ENCODE results near the gene DIAPH2.

Gene DIAPH2

DNA sequence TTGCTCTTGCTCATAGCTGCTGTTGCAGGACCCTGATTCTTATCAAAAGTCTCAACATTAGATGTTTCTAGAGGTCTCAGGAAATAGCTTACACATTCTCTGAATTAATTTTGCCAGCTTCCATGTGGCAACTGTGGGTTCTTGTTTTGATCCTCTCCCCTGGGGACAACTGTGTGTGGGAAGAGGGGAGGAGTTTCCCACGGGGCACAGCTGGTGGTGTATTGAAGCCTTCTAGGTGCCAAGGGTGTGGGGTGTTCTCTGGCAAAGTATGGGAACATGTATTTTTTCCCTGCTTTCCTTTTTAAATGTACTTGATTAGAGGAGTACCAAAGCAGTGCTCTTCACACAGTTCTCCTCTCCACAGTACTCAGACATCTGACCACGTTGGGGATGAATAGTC is 411.7 kb downstream of the DIAPH2 start:
- TF ChIP-seq, protein P1, sequence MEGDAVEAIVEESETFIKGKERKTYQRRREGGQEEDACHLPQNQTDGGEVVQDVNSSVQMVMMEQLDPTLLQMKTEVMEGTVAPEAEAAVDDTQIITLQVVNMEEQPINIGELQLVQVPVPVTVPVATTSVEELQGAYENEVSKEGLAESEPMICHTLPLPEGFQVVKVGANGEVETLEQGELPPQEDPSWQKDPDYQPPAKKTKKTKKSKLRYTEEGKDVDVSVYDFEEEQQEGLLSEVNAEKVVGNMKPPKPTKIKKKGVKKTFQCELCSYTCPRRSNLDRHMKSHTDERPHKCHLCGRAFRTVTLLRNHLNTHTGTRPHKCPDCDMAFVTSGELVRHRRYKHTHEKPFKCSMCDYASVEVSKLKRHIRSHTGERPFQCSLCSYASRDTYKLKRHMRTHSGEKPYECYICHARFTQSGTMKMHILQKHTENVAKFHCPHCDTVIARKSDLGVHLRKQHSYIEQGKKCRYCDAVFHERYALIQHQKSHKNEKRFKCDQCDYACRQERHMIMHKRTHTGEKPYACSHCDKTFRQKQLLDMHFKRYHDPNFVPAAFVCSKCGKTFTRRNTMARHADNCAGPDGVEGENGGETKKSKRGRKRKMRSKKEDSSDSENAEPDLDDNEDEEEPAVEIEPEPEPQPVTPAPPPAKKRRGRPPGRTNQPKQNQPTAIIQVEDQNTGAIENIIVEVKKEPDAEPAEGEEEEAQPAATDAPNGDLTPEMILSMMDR (conservative IDR thresholded peaks at IDR 0.05; ENCODE audit: control insufficient read depth, insufficient read depth, low read depth, low read length), result no peak
- no peak overlapping the region for H3K4me3 ChIP-seq (ENCODE audit: control insufficient read depth, low read depth, low read length)
- DNase-seq (ENCODE audit: low read depth), result no peak

DNA sequence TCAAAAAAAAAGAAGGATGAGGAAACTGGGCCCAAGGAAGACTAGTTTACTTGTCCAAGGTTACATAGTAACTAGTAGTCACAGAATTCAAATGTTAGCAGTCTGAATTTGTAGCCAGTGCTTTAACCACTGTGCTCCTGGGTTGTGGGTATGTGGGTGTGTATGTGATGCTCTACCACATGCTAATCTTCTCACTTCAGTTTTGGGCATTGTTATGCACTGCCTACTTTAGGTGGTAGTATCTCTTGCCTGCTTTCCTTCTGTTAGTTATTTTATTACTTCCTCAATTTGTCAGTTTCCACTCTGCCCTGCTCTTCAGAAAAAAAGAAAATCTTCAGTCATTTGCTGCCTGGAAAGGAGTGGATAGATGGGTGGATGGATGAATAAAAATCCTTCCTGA is 418.3 kb downstream of the DIAPH2 start:
- no peak for DNase-seq (ENCODE audit: low read depth)
- TF ChIP-seq, protein P1 (conservative IDR thresholded peaks at IDR 0.05; ENCODE audit: control insufficient read depth, insufficient read depth, low read depth, low read length), result no peak
- no peak overlapping the region for H3K4me3 ChIP-seq (ENCODE audit: control insufficient read depth, low read depth, low read length)

DNA sequence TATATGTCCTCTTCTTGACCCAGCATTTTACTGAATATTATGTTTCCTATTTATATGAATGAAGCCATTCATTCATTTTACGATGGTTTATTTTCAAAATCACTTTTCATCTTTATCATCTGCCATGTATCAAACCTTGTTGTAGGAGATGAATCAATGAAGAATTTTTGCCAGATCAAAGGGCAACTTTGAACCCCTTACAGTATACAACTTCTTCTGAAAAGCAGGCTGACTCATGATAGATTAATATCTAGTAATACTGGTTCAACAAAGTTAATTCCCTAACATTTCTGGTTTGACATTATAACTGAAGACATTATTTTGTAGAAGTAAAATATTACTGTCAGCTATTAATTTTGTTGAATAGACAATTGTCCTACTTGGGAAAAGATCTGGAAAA is 425.1 kb downstream of the DIAPH2 start:
- TF ChIP-seq, protein P1 (conservative IDR thresholded peaks at IDR 0.05; ENCODE audit: control insufficient read depth, insufficient read depth, low read depth, low read length), result no peak

DNA sequence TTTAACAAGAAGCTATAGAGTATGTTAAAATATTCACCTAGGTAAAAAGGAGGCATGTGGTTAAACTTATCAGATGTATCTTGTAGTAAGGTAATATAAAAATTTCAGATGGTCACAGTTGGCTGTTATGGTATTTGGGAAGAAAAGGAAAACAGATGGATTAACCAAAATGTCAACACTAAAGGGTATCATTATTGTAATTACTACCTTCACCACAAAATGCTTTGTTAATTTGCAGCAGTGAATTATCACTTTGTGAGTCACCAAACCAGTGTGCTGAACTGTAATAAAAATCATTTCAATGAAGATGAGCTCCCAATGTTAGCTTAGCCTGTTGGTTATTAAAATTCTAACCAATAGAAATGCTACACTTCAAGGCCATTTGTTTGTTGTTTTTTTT is 432.9 kb downstream of the DIAPH2 start:
- DNase-seq (ENCODE audit: low read depth), result no peak
- no peak overlapping the region for H3K4me3 ChIP-seq (ENCODE audit: control insufficient read depth, low read depth, low read length)
- TF ChIP-seq, protein P1 (conservative IDR thresholded peaks at IDR 0.05; ENCODE audit: control insufficient read depth, insufficient read depth, low read depth, low read length), result no peak

More for the DNA sequence above, 425.1 kb downstream of the DIAPH2 start:
- H3K4me3 ChIP-seq (ENCODE audit: control insufficient read depth, low read depth, low read length), result no peak overlapping the region
- no peak for DNase-seq (ENCODE audit: low read depth)

DNA sequence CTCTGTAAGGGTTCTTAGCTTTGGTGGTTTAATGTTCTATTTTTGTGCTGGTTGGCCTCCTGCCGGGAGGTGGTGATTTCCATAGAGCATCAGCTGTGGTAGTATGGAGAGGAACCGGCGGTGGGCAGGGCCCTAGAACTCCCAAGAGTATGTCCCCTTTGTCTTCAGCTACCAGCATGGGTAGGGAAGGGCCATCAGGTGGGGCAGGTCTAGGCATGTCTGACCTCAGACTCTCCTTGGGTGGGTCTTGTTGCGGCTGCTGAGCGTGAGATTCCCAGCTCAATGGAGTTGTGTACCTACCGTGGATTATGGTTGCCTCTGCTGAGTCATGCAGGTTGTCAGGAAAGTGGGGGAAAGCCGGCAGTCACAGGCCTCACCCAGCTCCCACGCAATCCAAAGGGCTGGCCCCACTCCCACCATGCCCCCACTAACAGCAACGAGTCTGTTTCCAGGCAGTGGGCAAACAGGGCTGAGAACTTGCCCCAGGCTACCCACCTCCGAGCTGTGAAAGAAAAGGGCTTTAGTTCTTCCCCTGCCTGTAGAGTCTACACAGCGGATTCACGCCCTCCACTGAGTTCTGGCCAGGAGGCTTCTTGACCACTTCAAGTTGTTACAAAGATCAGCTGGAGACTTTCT is 434.9 kb downstream of the DIAPH2 start:
- TF ChIP-seq, protein P1 (conservative IDR thresholded peaks at IDR 0.05; ENCODE audit: control insufficient read depth, insufficient read depth, low read depth, low read length), result no peak
- no peak for DNase-seq (ENCODE audit: low read depth)
- H3K4me3 ChIP-seq (ENCODE audit: control insufficient read depth, low read depth, low read length), result no peak overlapping the region

DNA sequence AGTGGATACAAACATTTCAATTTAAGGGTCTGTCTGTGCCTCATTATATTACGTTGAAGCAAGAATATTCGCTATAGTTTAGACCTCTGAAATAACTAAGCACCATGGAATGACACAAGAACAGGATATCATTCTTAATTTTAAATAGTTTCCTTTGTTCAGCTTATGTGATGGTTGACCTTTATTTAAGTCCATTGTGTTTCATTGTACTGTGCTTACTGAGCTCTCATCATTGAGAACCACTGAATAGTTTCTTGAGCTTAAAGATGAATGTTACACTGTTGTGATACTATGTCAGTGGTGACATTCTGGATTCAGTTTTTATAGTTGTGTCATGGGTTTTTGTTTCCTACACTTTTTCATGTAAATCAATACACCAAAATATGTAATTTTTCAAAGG is 438.4 kb downstream of the DIAPH2 start:
- no peak overlapping the region for H3K4me3 ChIP-seq (ENCODE audit: control insufficient read depth, low read depth, low read length)
- TF ChIP-seq, protein P1 (conservative IDR thresholded peaks at IDR 0.05; ENCODE audit: control insufficient read depth, insufficient read depth, low read depth, low read length), result no peak
- no peak for DNase-seq (ENCODE audit: low read depth)

DNA sequence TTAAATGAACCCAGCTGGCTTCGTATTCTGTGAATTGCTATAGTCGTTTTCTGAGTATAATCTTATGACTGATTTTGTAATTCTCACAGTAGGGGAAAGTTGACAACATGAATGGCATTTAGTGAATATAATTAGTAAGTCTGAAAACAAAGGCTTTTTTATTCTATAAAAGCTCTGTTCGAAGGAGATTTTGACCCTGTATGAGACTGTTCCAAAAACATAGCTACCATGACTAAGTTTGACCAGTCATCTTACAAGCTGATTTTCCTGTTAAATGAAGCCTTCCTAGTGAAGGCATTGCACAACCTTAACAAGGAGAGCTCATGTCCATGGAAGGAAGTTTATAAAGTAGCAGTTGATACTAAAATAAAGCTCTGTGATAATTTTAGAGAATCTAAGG is 441.4 kb downstream of the DIAPH2 start:
- peak; percentile 51 for DNase-seq (ENCODE audit: low read depth)
- H3K4me3 ChIP-seq (ENCODE audit: control insufficient read depth, low read depth, low read length), result no peak overlapping the region
- TF ChIP-seq, protein P1 (conservative IDR thresholded peaks at IDR 0.05; ENCODE audit: control insufficient read depth, insufficient read depth, low read depth, low read length), result no peak
